NCI-H446 treated with DMSO at 0.1 percent for 48 hours (cell line): ENCODE data around the gene PDYN.
"Not testable (repeated sequence)": the region's sequence is repeated elsewhere in the genome, so short reads cannot be mapped to it uniquely, and the experiment has no call there.

Experiments
- DNase-seq: peaks from one replicate; lab custom pipeline; 2025; lab: John Stamatoyannopoulos, UW

The PDYN gene

GRCh38 chr20:1993986-1994385 lies at the start of gene PDYN:
Gene PDYN (minus strand): TSS chr20:1994058. CDS start chr20:1983084, 10,974 bp downstream.
- DNase-seq: no peak

- no peak for DNase-seq
These were observed 48.5 kb upstream of the PDYN start for GRCh38 chr20:2042400-2042799.

- no peak for DNase-seq
These were observed 44.3 kb upstream of the PDYN start for GRCh38 chr20:2038161-2038560.

- no peak for DNase-seq
These were observed 43.5 kb upstream of the PDYN start for GRCh38 chr20:2037296-2037914.

- not testable (repeated sequence) for DNase-seq
These were observed 42.5 kb upstream of the PDYN start for GRCh38 chr20:2036357-2036756.

GRCh38 chr20:2032168-2032567 lies 38.3 kb upstream of the PDYN start:
- no peak for DNase-seq

GRCh38 chr20:2026514-2026913 lies 32.7 kb upstream of the PDYN start:
- no peak for DNase-seq

- no peak for DNase-seq
These were observed 32.1 kb upstream of the PDYN start for GRCh38 chr20:2026004-2026403.

GRCh38 chr20:2023151-2023550 lies 29.3 kb upstream of the PDYN start:
- DNase-seq: no peak

- DNase-seq: no peak
These were observed 28.3 kb upstream of the PDYN start for GRCh38 chr20:2022163-2022562.

- DNase-seq: no peak
These were observed 16.7 kb upstream of the PDYN start for GRCh38 chr20:2010533-2010932.

GRCh38 chr20:2006452-2007361 lies 12.8 kb upstream of the PDYN start:
- peak; percentile 18 for DNase-seq

- no peak for DNase-seq
These were observed 12.1 kb upstream of the PDYN start for GRCh38 chr20:2005831-2006426.

- DNase-seq: no peak
These were observed 11.5 kb upstream of the PDYN start for GRCh38 chr20:2005359-2005758.

GRCh38 chr20:2004171-2004570 lies 10.3 kb upstream of the PDYN start:
- no peak for DNase-seq

- DNase-seq: no peak
These were observed 8.5 kb upstream of the PDYN start for GRCh38 chr20:2002365-2002764.

- DNase-seq: no peak
These were observed 7.3 kb upstream of the PDYN start for GRCh38 chr20:2001119-2001518.

- DNase-seq: no peak
These were observed 6.4 kb upstream of the PDYN start for GRCh38 chr20:2000285-2000684.

- no peak for DNase-seq
These were observed 4.9 kb upstream of the PDYN start for GRCh38 chr20:1998715-1999114.

- DNase-seq: no peak
These were observed 4.3 kb upstream of the PDYN start for GRCh38 chr20:1998193-1998520.

- DNase-seq: no peak
These were observed 3.8 kb upstream of the PDYN start for GRCh38 chr20:1997483-1998192.

- no peak for DNase-seq
These were observed 1.9 kb upstream of the PDYN start for GRCh38 chr20:1995531-1996310.
